HFFc6 (cell line): ENCODE measurements around the gene MIS12. TPM values are rescaled to one million over a fixed set of nuclear protein-coding genes. Genes with fewer than 3 reads are reported as not detected.

Experiments
- DNase-seq: peaks from one replicate; pipeline ENCODE4 v3.0.0-alpha.2; 2018
- H3K27ac Mint-ChIP-seq: 2 replicates; pipeline ENCODE4 v1.8.0; 2020; ENCODE audit warnings: mild to moderate bottlenecking, mixed read lengths
- H3K27me3 Mint-ChIP-seq: 2 replicates; pipeline ENCODE4 v1.8.0; 2021; ENCODE audit warnings: mild to moderate bottlenecking, moderate library complexity, mixed read lengths; ENCODE audit not compliant: insufficient read depth
- H3K36me3 Mint-ChIP-seq: 2 replicates; pipeline ENCODE4 v1.8.0; 2021; ENCODE audit warnings: low read depth, mixed read lengths
- H3K4me1 Mint-ChIP-seq: 2 replicates; pipeline ENCODE4 v1.8.0; 2020; ENCODE audit warnings: low read depth, mixed read lengths
- H3K4me3 Mint-ChIP-seq: 2 replicates; pipeline ENCODE4 v1.8.0; 2020; ENCODE audit warnings: mild to moderate bottlenecking, moderate library complexity, mixed read lengths
- H3K9me3 Mint-ChIP-seq: 2 replicates; pipeline ENCODE4 v1.8.0; 2020; ENCODE audit warnings: mild to moderate bottlenecking, mixed read lengths
- total RNA-seq, 6 experiments: library from RNA; stranded (reverse); fragmentation: NEBNext Ultra II Directional; extraction: Animal tissue kit (Norgen Biotek cat#: 25700); gene quantifications; 2 replicates in 1 of 6; 3 replicates in 5 of 6; pipeline ENCODE4 v1.2.3, GENCODE V29; 2021
- TF ChIP-seq, protein P1 (sequence below): fragments of 200-600 bp; sonication (generic); IDR thresholded peaks from 2 replicates; pipeline ENCODE4 v1.5.0; 2021; ENCODE audit warnings: antibody characterized with exemption, mild to moderate bottlenecking

MIS12 gene
- total RNA-seq, 6 experiments from 2014 or later = 7.8 to 10.8 (median 9.5) TPM

GRCh38 chr17:5468075-5468473 is 18.3 kb upstream of the MIS12 start:
- Mint-ChIP-seq H3K36me3 (peaks cover 6% of the 10 kb centered on the region), H3K27ac (peak overlapping the region; percentile 68), H3K27me3 (peaks cover 3% of the 10 kb centered on the region; the same call in 1 of the 2 replicates), H3K4me1 (peaks cover 43% of the 10 kb centered on the region), H3K4me3 (peak overlapping the region; percentile 95), H3K9me3 (no peaks in the 10 kb centered on the region)
- TF ChIP-seq, protein P1, sequence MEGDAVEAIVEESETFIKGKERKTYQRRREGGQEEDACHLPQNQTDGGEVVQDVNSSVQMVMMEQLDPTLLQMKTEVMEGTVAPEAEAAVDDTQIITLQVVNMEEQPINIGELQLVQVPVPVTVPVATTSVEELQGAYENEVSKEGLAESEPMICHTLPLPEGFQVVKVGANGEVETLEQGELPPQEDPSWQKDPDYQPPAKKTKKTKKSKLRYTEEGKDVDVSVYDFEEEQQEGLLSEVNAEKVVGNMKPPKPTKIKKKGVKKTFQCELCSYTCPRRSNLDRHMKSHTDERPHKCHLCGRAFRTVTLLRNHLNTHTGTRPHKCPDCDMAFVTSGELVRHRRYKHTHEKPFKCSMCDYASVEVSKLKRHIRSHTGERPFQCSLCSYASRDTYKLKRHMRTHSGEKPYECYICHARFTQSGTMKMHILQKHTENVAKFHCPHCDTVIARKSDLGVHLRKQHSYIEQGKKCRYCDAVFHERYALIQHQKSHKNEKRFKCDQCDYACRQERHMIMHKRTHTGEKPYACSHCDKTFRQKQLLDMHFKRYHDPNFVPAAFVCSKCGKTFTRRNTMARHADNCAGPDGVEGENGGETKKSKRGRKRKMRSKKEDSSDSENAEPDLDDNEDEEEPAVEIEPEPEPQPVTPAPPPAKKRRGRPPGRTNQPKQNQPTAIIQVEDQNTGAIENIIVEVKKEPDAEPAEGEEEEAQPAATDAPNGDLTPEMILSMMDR = no peak
- no peak for DNase-seq

GRCh38 chr17:5472511-5472910 is 13.9 kb upstream of the MIS12 start:
- no peak for DNase-seq
- H3K27ac Mint-ChIP-seq = peak overlapping the region; percentile 38
- H3K4me1 Mint-ChIP-seq = peaks cover 14% of the 10 kb centered on the region
- TF ChIP-seq, protein P1 = no peak
- no peaks in the 10 kb centered on the region for H3K9me3 Mint-ChIP-seq
- peaks cover 29% of the 10 kb centered on the region for H3K36me3 Mint-ChIP-seq
- no peak overlapping the region for H3K4me3 Mint-ChIP-seq
- peaks cover 2% of the 10 kb centered on the region for H3K27me3 Mint-ChIP-seq

GRCh38 chr17:5473906-5474305 is 12.5 kb upstream of the MIS12 start:
- no peak for DNase-seq
- Mint-ChIP-seq H3K36me3 (peaks cover 40% of the 10 kb centered on the region), H3K4me1 (peaks cover 12% of the 10 kb centered on the region), H3K9me3 (no peaks in the 10 kb centered on the region), H3K4me3 (no peak overlapping the region), H3K27ac (no peak overlapping the region), H3K27me3 (no peaks in the 10 kb centered on the region; the same call in none of the 2 replicates)
- TF ChIP-seq, protein P1 = no peak

DNA sequence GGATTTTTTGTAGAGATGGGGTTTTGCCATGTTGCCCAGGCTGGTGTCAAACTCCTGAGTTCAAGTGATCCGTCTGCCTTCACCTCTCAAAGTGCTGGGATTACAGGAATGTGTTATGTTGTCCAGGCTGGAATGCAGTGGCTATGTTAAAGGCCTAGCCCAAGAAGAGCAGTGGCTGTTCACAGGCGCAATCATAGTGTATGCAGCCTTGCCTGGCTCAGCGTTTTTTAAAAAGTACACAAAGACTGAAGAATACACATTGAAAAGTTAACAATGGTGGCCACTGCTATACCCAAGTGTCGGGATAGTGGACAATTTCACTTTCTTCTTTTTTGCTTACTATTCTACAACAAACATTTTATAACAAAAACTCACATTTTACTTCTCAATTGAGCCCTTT is 7.4 kb upstream of the MIS12 start:
- H3K36me3 Mint-ChIP-seq = peaks cover 70% of the 10 kb centered on the region

DNA sequence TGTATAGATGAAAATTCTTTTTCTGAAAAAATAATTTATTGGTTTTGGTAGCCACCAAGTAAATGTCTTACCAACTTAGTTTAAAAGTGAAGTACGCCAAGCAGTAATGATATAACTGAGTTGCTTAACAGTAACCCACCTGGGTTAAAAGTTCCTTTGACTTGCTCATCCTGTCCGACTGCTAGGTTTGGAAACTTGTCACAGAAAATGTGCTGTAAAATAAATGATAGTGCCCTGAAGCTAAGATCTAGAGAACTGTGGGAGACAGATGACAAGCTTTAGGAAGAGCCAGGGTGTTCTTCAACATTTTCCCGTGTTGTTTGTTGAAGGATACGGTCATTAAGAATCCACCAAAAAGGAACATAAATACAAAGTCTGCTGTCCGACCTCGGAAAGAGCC is 5.4 kb upstream of the MIS12 start:
- DNase-seq = no peak
- peaks cover 68% of the 10 kb centered on the region for H3K36me3 Mint-ChIP-seq
- H3K4me3 Mint-ChIP-seq = no peak overlapping the region
- H3K27ac Mint-ChIP-seq = no peak overlapping the region
- peaks cover 23% of the 10 kb centered on the region for H3K4me1 Mint-ChIP-seq
- no peaks in the 10 kb centered on the region for H3K9me3 Mint-ChIP-seq
- no peaks in the 10 kb centered on the region; the same call in none of the 2 replicates for H3K27me3 Mint-ChIP-seq
- TF ChIP-seq, protein P1 = no peak

More for the DNA sequence above, 7.4 kb upstream of the MIS12 start:
- Mint-ChIP-seq H3K4me3 (no peak overlapping the region), H3K27ac (no peak overlapping the region), H3K9me3 (no peaks in the 10 kb centered on the region), H3K27me3 (no peaks in the 10 kb centered on the region; the same call in 1 of the 2 replicates), H3K4me1 (peaks cover 8% of the 10 kb centered on the region)
- TF ChIP-seq, protein P1 = no peak
- DNase-seq = no peak

DNA sequence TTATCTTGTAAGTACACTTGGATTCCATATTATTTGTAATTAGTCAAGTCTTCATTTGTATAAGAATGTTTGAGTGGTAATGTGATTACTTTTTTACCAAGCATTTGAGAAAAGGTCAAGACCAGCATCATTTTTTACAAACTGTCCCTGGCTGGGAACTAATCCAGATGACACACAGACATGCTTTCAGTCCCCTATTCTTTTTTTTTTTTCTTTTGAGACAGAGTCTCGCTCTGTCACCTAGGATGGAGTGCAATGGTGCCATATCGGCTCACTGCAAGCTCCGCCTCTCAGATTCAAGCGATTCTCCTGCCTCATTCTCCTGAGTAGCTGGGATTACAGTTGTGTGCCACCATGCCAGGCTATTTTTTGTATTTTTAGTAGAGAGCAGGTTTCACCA is 4.9 kb upstream of the MIS12 start:
- Mint-ChIP-seq H3K4me3 (no peak overlapping the region), H3K9me3 (no peaks in the 10 kb centered on the region), H3K27ac (no peak overlapping the region), H3K27me3 (no peaks in the 10 kb centered on the region; the same call in none of the 2 replicates), H3K36me3 (peaks cover 65% of the 10 kb centered on the region), H3K4me1 (peaks cover 23% of the 10 kb centered on the region)
- TF ChIP-seq, protein P1 = no peak
- no peak for DNase-seq
